ENCODE results near the gene STARD13.

DNA sequence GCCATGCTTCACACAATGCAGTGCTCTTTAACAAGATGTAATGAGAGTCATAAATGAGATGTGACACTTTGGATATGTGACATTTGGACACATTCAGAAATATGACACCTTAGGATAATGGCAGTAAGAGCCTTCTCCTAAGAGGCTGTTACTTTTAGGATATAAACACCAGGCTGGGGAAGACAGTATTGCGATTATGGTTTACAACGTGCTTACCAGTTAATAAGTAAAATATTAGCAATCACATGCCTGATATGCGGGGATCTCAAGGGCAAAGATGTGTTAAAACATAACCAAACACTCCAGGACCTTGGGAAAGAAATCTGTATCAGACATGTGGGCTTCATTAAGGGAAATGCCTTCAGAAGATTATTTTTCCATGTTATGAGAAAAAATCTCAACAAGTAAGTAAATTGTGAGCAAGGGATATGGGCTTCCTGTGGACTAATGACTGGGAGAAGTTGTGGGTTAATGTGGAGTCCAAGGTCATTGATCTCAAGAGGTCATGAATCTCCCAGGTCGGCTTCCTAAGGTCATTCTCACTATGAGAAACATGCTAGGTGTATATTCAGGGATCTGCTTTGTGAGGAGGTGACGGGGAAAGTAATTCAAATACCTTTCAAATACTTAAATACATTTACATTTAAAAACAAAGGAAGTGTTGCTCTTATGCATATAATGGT lies 105.3 kb downstream of the STARD13 start:
- TF ChIP-seq EP300 (IDR thresholded peaks at IDR 0.05; ENCODE audit: borderline replicate concordance): no peak
- TF ChIP-seq NFIC (IDR thresholded peaks at IDR 0.05): no peak
- no peak for TF ChIP-seq EGR1 (IDR thresholded peaks at IDR 0.05)
- TF ChIP-seq CREB1 (IDR thresholded peaks at IDR 0.05; ENCODE audit: low read depth): no peak
- no peak for TF ChIP-seq CEBPB (IDR thresholded peaks at IDR 0.05)
- no peak for TF ChIP-seq FOXM1 (IDR thresholded peaks at IDR 0.05; ENCODE audit: borderline replicate concordance, low read depth)
- no peak for TF ChIP-seq RAD21 (IDR thresholded peaks at IDR 0.05; ENCODE audit: low read depth)
- no peak for TF ChIP-seq YY1 (IDR thresholded peaks at IDR 0.05; ENCODE audit: low read depth)
- no peak for TF ChIP-seq TCF12 (IDR thresholded peaks at IDR 0.05; ENCODE audit: low read depth)
- TF ChIP-seq, protein P1, sequence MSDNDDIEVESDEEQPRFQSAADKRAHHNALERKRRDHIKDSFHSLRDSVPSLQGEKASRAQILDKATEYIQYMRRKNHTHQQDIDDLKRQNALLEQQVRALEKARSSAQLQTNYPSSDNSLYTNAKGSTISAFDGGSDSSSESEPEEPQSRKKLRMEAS (IDR thresholded peaks at IDR 0.05): no peak
- TF ChIP-seq ZBTB7A (IDR thresholded peaks at IDR 0.05; ENCODE audit: low read depth): no peak

Measured in Ishikawa (cell line).